ENCODE measurements around the gene ATP1B3. TPM values are rescaled to one million over a fixed set of nuclear protein-coding genes. Genes with fewer than 3 reads are reported as not detected.

Gene ATP1B3
- total RNA-seq, 4 donors from 2014 or later: 48.7 to 270 (median 228) TPM

DNA sequence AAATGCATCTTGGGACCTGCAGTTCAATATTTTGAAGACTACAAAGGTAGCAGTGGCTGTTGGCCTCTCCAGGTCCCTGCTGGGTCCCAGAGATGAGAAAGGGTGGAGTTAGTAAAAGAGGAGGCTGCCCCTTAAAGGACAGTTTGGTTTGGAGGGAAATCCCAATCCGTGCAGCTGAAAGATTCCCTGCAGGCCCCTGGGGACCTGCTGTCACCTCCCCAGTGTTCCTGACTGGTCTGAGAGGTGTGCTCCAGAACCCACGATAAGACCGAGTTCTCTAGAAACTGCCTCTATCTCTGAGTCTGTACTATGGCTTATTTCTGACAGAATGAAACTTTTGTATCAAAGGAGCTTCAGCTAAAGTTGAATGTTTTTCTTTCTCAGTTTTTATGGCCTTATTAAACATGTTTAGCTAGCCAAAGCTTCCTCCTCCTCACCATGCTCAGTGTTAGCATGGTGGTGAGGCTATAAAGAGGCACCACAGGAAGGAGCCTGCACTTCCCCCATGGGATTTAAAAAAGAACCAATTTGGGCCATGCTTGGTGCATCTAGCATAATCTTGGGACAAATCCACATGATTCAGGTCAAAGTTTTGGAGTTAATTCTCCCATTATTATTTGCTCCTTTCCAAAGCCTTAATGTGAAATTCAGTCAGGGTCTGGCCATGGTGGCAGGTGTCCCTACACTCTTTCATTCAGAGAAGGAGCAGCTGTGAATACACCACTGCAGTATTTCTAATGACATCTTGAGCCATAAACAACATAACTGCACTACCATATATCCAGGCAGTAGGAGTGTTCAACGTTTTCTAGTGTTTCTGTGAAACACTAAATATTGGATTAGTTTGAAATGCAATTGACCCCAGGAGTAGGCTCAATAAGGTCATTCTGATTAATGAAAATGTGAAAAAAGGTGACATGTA is 74.4 kb downstream of the ATP1B3 start:
- no peaks in the 10 kb centered on the region for H3K9me3 ChIP-seq
- DNase-seq: peak in 1 of 3 donors; percentile 18
- no peak overlapping the region for H3K27ac ChIP-seq
- no peak overlapping the region for H3K4me3 ChIP-seq
- TF ChIP-seq, protein P1, sequence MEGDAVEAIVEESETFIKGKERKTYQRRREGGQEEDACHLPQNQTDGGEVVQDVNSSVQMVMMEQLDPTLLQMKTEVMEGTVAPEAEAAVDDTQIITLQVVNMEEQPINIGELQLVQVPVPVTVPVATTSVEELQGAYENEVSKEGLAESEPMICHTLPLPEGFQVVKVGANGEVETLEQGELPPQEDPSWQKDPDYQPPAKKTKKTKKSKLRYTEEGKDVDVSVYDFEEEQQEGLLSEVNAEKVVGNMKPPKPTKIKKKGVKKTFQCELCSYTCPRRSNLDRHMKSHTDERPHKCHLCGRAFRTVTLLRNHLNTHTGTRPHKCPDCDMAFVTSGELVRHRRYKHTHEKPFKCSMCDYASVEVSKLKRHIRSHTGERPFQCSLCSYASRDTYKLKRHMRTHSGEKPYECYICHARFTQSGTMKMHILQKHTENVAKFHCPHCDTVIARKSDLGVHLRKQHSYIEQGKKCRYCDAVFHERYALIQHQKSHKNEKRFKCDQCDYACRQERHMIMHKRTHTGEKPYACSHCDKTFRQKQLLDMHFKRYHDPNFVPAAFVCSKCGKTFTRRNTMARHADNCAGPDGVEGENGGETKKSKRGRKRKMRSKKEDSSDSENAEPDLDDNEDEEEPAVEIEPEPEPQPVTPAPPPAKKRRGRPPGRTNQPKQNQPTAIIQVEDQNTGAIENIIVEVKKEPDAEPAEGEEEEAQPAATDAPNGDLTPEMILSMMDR (IDR thresholded peaks at IDR 0.05): no peak
- TF ChIP-seq POLR2A (IDR thresholded peaks at IDR 0.05): no peak
- peaks cover 0 to 9% (median 0%) of the 10 kb centered on the region in 3 donors for H3K36me3 ChIP-seq
- H3K4me1 ChIP-seq: no peaks in the 10 kb centered on the region
- H3K27me3 ChIP-seq: no peaks in the 10 kb centered on the region

DNA sequence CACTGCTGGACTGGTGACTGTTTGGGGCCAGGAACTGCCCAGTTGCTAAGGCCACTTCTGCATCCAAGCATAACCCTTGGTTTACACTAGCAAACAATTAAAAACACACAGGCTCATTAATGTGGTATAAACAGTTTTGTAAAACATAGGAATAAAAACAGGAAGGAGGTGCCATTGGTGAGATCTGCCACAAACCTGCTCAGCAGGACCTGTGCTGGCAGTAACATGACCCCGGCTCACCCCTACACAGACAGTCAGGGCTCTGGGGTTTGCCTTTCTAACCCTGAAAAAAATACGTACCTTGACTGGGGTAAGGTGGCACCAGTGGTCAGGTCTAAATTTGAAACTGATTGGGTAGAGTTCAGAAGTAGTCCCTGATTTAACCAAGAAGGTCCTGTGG is 76.2 kb downstream of the ATP1B3 start:
- Histone ChIP-seq H3K4me3 (no peak overlapping the region), H3K27me3 (no peaks in the 10 kb centered on the region), H3K4me1 (no peaks in the 10 kb centered on the region), H3K27ac (no peak overlapping the region), H3K36me3 (peaks cover 0 to 16% (median 0%) of the 10 kb centered on the region in 3 donors), H3K9me3 (no peaks in the 10 kb centered on the region)
- no peak for TF ChIP-seq POLR2A (IDR thresholded peaks at IDR 0.05)
- TF ChIP-seq, protein P1 (IDR thresholded peaks at IDR 0.05): no peak
- DNase-seq: no peak

DNA sequence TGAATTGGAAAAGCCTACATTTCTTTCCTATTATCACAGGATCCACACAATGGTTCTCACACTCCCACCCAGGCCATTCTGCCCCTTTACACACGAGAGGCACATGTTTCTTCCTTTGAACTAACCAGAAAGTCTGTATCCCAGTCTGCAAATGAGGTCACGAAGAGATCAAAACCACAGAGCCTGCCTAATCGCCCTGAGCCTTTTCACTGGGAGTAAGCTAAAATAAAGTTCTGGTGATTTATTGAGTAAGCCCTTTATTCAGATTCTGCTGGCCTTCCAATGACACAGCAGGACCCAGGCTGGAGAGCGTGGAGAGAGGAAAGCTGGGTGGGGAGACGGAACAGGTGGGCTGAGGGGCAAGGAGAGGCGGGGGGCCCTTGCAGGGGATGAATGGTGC is 78.7 kb downstream of the ATP1B3 start:
- H3K27ac ChIP-seq: no peak overlapping the region
- H3K36me3 ChIP-seq: peaks cover 0 to 37% (median 0%) of the 10 kb centered on the region in 3 donors
- no peak for DNase-seq
- TF ChIP-seq, protein P1 (IDR thresholded peaks at IDR 0.05): no peak
- no peak for TF ChIP-seq POLR2A (IDR thresholded peaks at IDR 0.05)
- H3K27me3 ChIP-seq: no peaks in the 10 kb centered on the region
- no peak overlapping the region for H3K4me3 ChIP-seq
- H3K4me1 ChIP-seq: no peaks in the 10 kb centered on the region
- no peaks in the 10 kb centered on the region for H3K9me3 ChIP-seq

DNA sequence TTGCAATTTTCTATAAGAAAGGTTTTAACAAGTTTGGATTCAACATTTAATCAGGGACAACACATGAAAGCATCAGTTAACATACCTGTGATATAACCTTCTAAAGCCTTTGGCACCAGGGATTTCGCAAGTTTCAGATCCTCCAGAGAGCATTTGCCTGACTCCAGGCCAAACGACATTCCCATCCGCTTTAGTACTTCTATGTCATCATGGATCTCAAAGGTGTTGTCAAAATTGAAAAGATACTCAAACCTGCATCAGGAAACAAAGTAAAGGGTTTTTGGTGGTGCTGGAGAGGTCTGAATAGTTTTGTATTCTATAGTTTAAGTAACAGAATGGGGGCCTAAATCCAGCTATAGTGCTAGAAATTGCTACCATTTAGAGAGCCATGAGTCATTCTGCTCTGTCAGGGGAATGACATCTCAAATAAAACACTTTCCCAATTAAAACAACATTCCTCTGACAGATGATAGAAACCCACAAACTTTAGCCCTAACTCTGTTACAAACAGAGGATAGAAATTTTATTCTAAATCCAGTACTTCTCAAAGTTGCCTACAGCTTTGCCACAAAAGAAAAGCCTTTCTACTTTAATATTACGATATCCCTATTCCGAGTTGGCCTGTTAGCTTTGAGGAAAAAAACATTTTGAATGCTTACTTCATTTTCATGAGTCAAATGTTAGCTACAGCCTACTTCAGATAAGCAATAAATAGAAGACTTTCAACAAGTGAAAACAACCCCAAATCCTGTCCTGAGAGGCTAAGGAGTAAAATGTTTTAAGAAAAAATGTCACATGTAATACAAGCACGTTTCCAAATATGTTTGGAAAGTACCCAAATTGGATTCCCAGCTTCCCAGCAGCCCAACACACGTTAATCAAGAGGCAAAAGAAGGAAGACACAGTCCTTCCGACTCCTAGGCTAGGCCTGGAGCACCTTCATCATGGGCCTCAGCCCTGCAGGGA is 83.4 kb downstream of the ATP1B3 start:
- DNase-seq: no peak
- no peaks in the 10 kb centered on the region for H3K9me3 ChIP-seq
- H3K4me3 ChIP-seq: no peak overlapping the region
- no peaks in the 10 kb centered on the region for H3K27me3 ChIP-seq
- TF ChIP-seq, protein P1 (IDR thresholded peaks at IDR 0.05): no peak
- no peak for TF ChIP-seq POLR2A (IDR thresholded peaks at IDR 0.05)
- H3K36me3 ChIP-seq: peaks cover 0 to 31% (median 0%) of the 10 kb centered on the region in 3 donors
- no peaks in the 10 kb centered on the region for H3K4me1 ChIP-seq
- H3K27ac ChIP-seq: no peak overlapping the region

DNA sequence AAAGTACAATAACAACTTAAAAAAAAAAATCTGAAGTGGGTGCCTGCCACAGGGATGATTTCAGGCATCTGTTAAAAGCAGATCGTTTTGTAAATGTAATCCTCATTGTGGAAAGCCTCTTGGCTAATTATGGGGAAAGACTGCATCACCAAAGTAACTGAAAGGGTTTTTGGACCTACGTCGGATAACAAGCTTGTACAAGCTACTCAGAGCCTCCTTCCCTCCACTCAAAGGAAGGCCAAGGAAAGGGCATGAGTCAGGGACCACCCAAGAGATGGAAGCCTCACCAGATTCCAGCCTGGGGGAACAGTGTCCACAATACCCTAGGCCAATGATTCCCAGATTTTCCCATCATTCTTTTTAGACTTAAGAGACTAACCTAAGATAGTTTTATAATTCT is 84.3 kb downstream of the ATP1B3 start:
- Histone ChIP-seq H3K27me3 (no peaks in the 10 kb centered on the region), H3K36me3 (peaks cover 0 to 31% (median 0%) of the 10 kb centered on the region in 3 donors), H3K9me3 (no peaks in the 10 kb centered on the region), H3K4me1 (no peaks in the 10 kb centered on the region), H3K27ac (no peak overlapping the region), H3K4me3 (no peak overlapping the region)
- TF ChIP-seq, protein P1 (IDR thresholded peaks at IDR 0.05): no peak
- TF ChIP-seq POLR2A (IDR thresholded peaks at IDR 0.05): no peak
- DNase-seq: no peak

Measured in Peyer's patch (tissue), 4 donors.